ELF-1 (cell line): ENCODE measurements around the gene ARMC6.

ENCODE experiments used
- DNase-seq: peaks from one replicate; pipeline ENCODE4 v3.0.0-alpha.2; 2016; ENCODE audit warnings: low read depth, low spot score

ARMC6 gene

DNA sequence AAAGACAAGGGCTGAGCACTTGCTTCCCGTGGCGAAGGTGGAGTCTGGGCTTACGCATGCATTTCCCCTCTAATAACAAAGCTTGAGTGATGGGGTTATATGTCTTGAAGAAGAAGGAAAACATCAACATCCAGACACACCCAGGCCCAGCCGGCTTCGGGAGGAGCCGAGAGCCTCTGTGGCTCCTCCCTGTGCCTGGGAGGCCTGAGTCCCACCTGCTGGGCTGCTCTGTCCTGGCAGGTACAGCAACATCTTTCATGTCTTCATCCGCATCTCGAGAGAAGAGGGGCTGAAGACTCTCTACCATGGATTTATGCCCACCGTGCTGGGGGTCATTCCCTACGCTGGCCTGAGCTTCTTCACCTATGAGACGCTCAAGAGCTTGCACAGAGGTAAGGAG, 74.3 kb downstream of the ARMC6 start:
- DNase-seq, result peak; percentile 88
